ENCODE results near the gene CHAT. TPM values are rescaled to one million over a fixed set of nuclear protein-coding genes. Genes with fewer than 3 reads are reported as not detected.

The CHAT gene
- polyA plus RNA-seq, 1 donor (not counting 4 experiments of a cell fraction or from before 2014, with no cell fraction given), result not detected

- Histone ChIP-seq H3K27me3 (ENCODE audit: control insufficient read depth, extremely low read depth, insufficient read depth, low read length) (no peaks in the 10 kb centered on the region), H3K36me3 (ENCODE audit: control insufficient read depth in 2 of 2, extremely low read depth in 1 of 2, insufficient read depth in 2 of 2, low read length in 2 of 2) (no peaks in the 10 kb centered on the region), H3K9ac (ENCODE audit: control insufficient read depth, extremely low read depth, insufficient read depth, low read length) (no peak overlapping the region), H3K9me3 (ENCODE audit: control insufficient read depth, low read depth, low read length) (no peaks in the 10 kb centered on the region), H3K4me3 (ENCODE audit: control insufficient read depth in 2 of 3, extremely low read depth in 1 of 3, insufficient read depth in 2 of 3, low read depth in 1 of 3, low read length in 3 of 3) (no peak overlapping the region), H3K4me1 (ENCODE audit: control insufficient read depth, extremely low read depth, insufficient read depth, low read length) (peaks cover 5% of the 10 kb centered on the region), H3K79me2 (ENCODE audit: control insufficient read depth, insufficient read depth, low read length) (no peaks in the 10 kb centered on the region), H3K9me1 (ENCODE audit: control insufficient read depth, extremely low read depth, insufficient read depth, low read length) (no peaks in the 10 kb centered on the region), H2AFZ (ENCODE audit: control insufficient read depth, low read length) (peak overlapping the region; percentile 71), H4K20me1 (ENCODE audit: control insufficient read depth, extremely low read depth, insufficient read depth, low read length) (no peaks in the 10 kb centered on the region), H3K27ac (ENCODE audit: control insufficient read depth, insufficient read depth, low read length) (no peak overlapping the region), H3K4me2 (ENCODE audit: control insufficient read depth, extremely low read depth, insufficient read depth, low read depth, low read length) (no peak overlapping the region)
- TF ChIP-seq CTCF (optimal IDR thresholded peaks at IDR 0.05 in 1 of 3, IDR thresholded peaks at IDR 0.05 in 1 of 3, conservative IDR thresholded peaks at IDR 0.05 in 1 of 3; ENCODE audit: extremely low read depth in 1 of 3, insufficient read depth in 2 of 3, low read length in 3 of 3) (no peak), EZH2 (IDR thresholded peaks at IDR 0.05; ENCODE audit: low read length) (no peak)
- dilution Hi-C loops (cut with MboI; ENCODE audit: extremely low pct_ligation_motif_present, low sequenced_read_pairs), result no loop called here
- DNase-seq (ENCODE audit: low read depth, low spot score), result no peak
- peak; percentile 75 for FAIRE-seq
These were observed 34.2 kb upstream of the CHAT start for GRCh38 chr10:49579621-49580020.

GRCh38 chr10:49585387-49585786, 28.4 kb upstream of the CHAT start:
- H2AFZ ChIP-seq (ENCODE audit: control insufficient read depth, low read length), result no peak overlapping the region
- H3K27me3 ChIP-seq (ENCODE audit: control insufficient read depth, extremely low read depth, insufficient read depth, low read length), result no peaks in the 10 kb centered on the region
- no peak overlapping the region for H3K4me2 ChIP-seq (ENCODE audit: control insufficient read depth, extremely low read depth, insufficient read depth, low read depth, low read length)
- H3K9ac ChIP-seq (ENCODE audit: control insufficient read depth, extremely low read depth, insufficient read depth, low read length), result no peak overlapping the region
- H3K79me2 ChIP-seq (ENCODE audit: control insufficient read depth, insufficient read depth, low read length), result no peaks in the 10 kb centered on the region
- FAIRE-seq, result peak; percentile 59
- H4K20me1 ChIP-seq (ENCODE audit: control insufficient read depth, extremely low read depth, insufficient read depth, low read length), result no peaks in the 10 kb centered on the region
- dilution Hi-C loops (cut with MboI; ENCODE audit: extremely low pct_ligation_motif_present, low sequenced_read_pairs), result no loop called here
- no peak for TF ChIP-seq CTCF (optimal IDR thresholded peaks at IDR 0.05 in 1 of 3, IDR thresholded peaks at IDR 0.05 in 1 of 3, conservative IDR thresholded peaks at IDR 0.05 in 1 of 3; ENCODE audit: extremely low read depth in 1 of 3, insufficient read depth in 2 of 3, low read length in 3 of 3)
- no peak for TF ChIP-seq EZH2 (IDR thresholded peaks at IDR 0.05; ENCODE audit: low read length)
- peak; percentile 25 for DNase-seq (ENCODE audit: low read depth, low spot score)
- H3K36me3 ChIP-seq (ENCODE audit: control insufficient read depth in 2 of 2, extremely low read depth in 1 of 2, insufficient read depth in 2 of 2, low read length in 2 of 2), result no peaks in the 10 kb centered on the region
- H3K9me1 ChIP-seq (ENCODE audit: control insufficient read depth, extremely low read depth, insufficient read depth, low read length), result no peaks in the 10 kb centered on the region
- H3K4me1 ChIP-seq (ENCODE audit: control insufficient read depth, extremely low read depth, insufficient read depth, low read length), result peaks cover 3% of the 10 kb centered on the region
- H3K4me3 ChIP-seq (ENCODE audit: control insufficient read depth in 2 of 3, extremely low read depth in 1 of 3, insufficient read depth in 2 of 3, low read depth in 1 of 3, low read length in 3 of 3), result no peak overlapping the region
- peaks cover 3% of the 10 kb centered on the region for H3K9me3 ChIP-seq (ENCODE audit: control insufficient read depth, low read depth, low read length)
- no peak overlapping the region for H3K27ac ChIP-seq (ENCODE audit: control insufficient read depth, insufficient read depth, low read length)
